Adrenal gland (tissue), 12 donors: ENCODE measurements around the gene FILIP1. TPM values are rescaled to one million over a fixed set of nuclear protein-coding genes. Genes with fewer than 3 reads are reported as not detected.

Source experiments
- DNase-seq, 7 donors: peaks; one replicate each; pipeline ENCODE4 v3.0.0-alpha.2; 2019 to 2020
- H3K27ac ChIP-seq, 5 donors: fragments of 200-600 bp; sonication (generic) in 4 of 5; 1 replicate in 3 of 5; 2 replicates in 2 of 5; pipeline versions ENCODE4 v1.5.1 to v1.8.0; 2016 to 2020; ENCODE audit warnings: mild to moderate bottlenecking in 1 of 5
- H3K27me3 ChIP-seq: fragments of 200-600 bp; 2 replicates; pipeline ENCODE4 v1.8.0; 2021
- H3K36me3 ChIP-seq, 2 donors: fragments of 200-600 bp; replicated peaks in 1 of 2; 1 replicate in 1 of 2; 2 replicates in 1 of 2; pipeline versions ENCODE4 v1.5.1 to v1.8.0; 2018 to 2022
- H3K4me1 ChIP-seq, 2 donors: fragments of 200-600 bp; replicated peaks in 1 of 2; 1 replicate in 1 of 2; 2 replicates in 1 of 2; pipeline versions ENCODE4 v1.5.1 to v1.8.0; 2018 to 2021
- H3K4me3 ChIP-seq, 4 donors: fragments of 200-600 bp; sonication (generic) in 3 of 4; one replicate each; pipeline ENCODE4 v1.5.1; 2016 to 2018
- H3K9me3 ChIP-seq, 3 donors: fragments of 200-600 bp; sonication (generic) in 1 of 3; replicated peaks in 1 of 3; 1 replicate in 2 of 3; 2 replicates in 1 of 3; pipeline versions ENCODE4 v1.5.1 to v1.8.0; 2016 to 2021
- POLR2A ChIP-seq, 2 donors: fragments of 450-650 bp; IDR thresholded peaks; one replicate each; pipeline ENCODE4 v1.6.1; 2017; ENCODE audit warnings: antibody characterized with exemption in 2 of 2, mild to moderate bottlenecking in 2 of 2, moderate library complexity in 1 of 2
- WGBS, 4 donors: extraction: QIAGEN DNeasy Blood & Tissue Kit in 2 of 4; methylation state at CpG; one replicate each; pipeline versions ENCODE4 v1.1.5 to v1.1.7; 2013 to 2017; 5-methylcytosine and 5-hydroxymethylcytosine counted together
- intact Hi-C, 2 donors: fragments of 100-400 bp; cut with DNase I; formaldehyde crosslinking; loops; one replicate each; pipeline versions ENCODE4 v1.14.1 to v1.15.0; 2022 to 2023
- polyA plus RNA-seq, 3 donors: library from polyadenylated mRNA; stranded (reverse); fragments of 200-250 nt in 2 of 3; fragments of 350-450 nt in 1 of 3; fragmentation: Illumina TruSeq in 1 of 3; extraction: RNeasy Lipid Tissue Mini Kit (QIAGEN cat#74804) in 1 of 3; gene quantifications; one replicate each; pipeline ENCODE4 v1.2.3, GENCODE V29; 2013 to 2014
- total RNA-seq, 9 donors: library from RNA; depleted of rRNA in 4 of 9; stranded (reverse); fragments of >200 nt in 4 of 9; fragments of 120-200 nt in 1 of 9; fragmentation: NEBNext Ultra II Directional in 1 of 9; extraction: Animal tissue kit (Norgen Biotek cat#: 25700) in 1 of 9; gene quantifications; one replicate each; pipeline versions ENCODE4 v1.1.0 to v1.2.4, GENCODE V29; 2013 to 2023
- TF ChIP-seq, protein P1 (sequence below), 6 experiments: fragments of 450-650 bp in 4 of 6; fragments of 200-600 bp in 2 of 6; sonication (generic) in 1 of 6; IDR thresholded peaks; 1 replicate in 5 of 6; 2 replicates in 1 of 6; pipeline versions ENCODE4 v1.5.1 to v1.8.0; 2016 to 2021; ENCODE audit warnings: antibody characterized with exemption in 6 of 6, mild to moderate bottlenecking in 2 of 6, moderate library complexity in 1 of 6
- donor health status: healthy with polysubstance abuse.
- donor health status: Bipolar disorder and iron deficiency.
- donor health status: DM: yes; HTN: yes; CAD: no.
- donor health status: DM: no; HTN: no; CAD: no.
- donor health status: DM: no; HTN: no; CAD: no.
- donor health status: DM: yes; HTN: yes; CAD: no.

Gene FILIP1
- total and polyA plus RNA-seq, 12 donors, result 0.94 to 8.0 (median 2.3) TPM

DNA sequence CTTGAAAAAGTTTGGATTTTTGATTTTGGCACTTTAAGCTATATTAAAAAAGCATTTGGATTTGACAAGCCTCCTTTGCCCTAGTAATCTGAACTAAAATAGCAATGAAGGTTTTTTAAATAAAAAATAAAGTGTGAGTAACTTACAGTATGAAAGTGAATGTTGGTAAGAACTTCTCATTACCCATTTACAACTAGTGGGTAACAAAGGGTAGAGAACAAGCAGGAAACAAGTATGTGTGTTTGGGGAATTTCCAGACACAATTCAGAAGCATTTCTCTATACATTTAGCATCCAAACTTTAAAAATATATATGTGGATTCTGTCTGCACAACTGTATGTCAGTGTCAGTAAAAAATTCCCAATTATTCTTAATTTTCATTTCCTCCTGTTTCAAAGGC, 211.9 kb downstream of the FILIP1 start:
- H3K27ac ChIP-seq, result no peak overlapping the region
- intact Hi-C loops, result no loop called here
- no peak overlapping the region for H3K4me3 ChIP-seq
- no peak for TF ChIP-seq POLR2A (IDR thresholded peaks at IDR 0.05)
- TF ChIP-seq, protein P1, sequence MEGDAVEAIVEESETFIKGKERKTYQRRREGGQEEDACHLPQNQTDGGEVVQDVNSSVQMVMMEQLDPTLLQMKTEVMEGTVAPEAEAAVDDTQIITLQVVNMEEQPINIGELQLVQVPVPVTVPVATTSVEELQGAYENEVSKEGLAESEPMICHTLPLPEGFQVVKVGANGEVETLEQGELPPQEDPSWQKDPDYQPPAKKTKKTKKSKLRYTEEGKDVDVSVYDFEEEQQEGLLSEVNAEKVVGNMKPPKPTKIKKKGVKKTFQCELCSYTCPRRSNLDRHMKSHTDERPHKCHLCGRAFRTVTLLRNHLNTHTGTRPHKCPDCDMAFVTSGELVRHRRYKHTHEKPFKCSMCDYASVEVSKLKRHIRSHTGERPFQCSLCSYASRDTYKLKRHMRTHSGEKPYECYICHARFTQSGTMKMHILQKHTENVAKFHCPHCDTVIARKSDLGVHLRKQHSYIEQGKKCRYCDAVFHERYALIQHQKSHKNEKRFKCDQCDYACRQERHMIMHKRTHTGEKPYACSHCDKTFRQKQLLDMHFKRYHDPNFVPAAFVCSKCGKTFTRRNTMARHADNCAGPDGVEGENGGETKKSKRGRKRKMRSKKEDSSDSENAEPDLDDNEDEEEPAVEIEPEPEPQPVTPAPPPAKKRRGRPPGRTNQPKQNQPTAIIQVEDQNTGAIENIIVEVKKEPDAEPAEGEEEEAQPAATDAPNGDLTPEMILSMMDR (IDR thresholded peaks at IDR 0.05), result no peak
- H3K9me3 ChIP-seq, result no peaks in the 10 kb centered on the region
- no peak for DNase-seq
- H3K36me3 ChIP-seq, result no peaks in the 10 kb centered on the region
- H3K4me1 ChIP-seq, result peaks cover 21 to 72% of the 10 kb centered on the region in 2 donors
- no peaks in the 10 kb centered on the region for H3K27me3 ChIP-seq

DNA sequence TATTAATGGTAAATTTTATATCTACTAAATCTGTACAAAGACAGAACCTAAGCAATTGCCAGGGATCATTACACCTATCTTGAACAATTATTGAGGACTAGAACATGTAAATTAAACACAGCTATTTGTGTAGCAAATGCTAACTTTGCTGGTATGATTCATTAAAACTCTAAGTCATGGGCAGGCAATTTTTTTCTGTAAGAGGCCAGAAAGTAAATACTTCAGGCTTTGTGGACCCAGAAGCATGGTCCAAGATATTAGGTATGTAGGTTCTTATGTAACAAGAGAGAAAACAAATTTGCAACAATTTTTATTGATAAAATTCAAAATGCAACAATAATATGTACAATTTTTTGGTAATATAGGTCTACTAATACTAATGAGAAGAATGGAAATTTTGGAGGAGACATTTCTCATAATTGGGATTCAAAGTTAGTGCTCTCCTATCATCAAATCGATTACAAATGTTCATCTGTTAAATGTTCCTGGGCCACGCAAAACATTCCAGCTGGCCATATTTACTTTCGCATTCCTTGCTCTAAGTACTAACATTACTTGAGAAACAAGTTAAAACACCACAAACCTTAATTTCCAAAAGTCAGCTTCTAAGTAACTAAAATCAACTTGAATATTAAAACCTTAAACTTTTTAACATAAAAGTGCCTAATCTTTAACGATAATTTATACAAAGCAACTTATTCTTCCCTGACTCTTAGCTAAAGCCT, 213.3 kb downstream of the FILIP1 start:
- no peak overlapping the region for H3K4me3 ChIP-seq
- 84 to 90% (median 87%) methylated on average over 4 of the region's 4 CpGs for WGBS, 4 donors
- intact Hi-C loops, result no loop called here

DNA sequence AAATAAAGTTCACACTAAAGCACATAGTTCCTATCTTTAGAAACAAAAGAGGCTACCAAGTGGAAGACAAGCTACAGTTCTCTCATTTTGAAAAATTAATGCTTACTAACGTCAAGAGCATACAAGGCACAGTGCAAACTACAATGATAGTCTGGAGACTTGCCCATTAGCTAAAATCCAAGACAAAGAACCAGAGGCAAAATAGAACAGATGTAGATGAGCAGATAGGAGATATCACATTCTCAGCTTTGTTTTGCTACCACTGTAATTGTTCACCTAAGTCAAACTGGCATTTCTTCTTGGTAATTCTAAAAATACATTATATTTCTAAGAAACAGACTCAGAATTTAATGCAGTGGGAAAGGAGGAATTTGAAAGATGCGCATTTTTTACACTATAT, 214.2 kb downstream of the FILIP1 start:
- TF ChIP-seq, protein P1 (IDR thresholded peaks at IDR 0.05), result no peak
- no peak for TF ChIP-seq POLR2A (IDR thresholded peaks at IDR 0.05)
- Histone ChIP-seq H3K36me3 (no peaks in the 10 kb centered on the region), H3K9me3 (no peaks in the 10 kb centered on the region), H3K27me3 (no peaks in the 10 kb centered on the region), H3K27ac (no peak overlapping the region), H3K4me3 (no peak overlapping the region), H3K4me1 (peaks cover 21 to 72% of the 10 kb centered on the region in 2 donors)
- DNase-seq, result no peak
- WGBS, 4 donors, result 61 to 69% (median 65%) methylated on average over 2 of the region's 2 CpGs
- intact Hi-C loops, result no loop called here

More for the DNA sequence above, 213.3 kb downstream of the FILIP1 start:
- DNase-seq, result no peak
- Histone ChIP-seq H3K27ac (no peak overlapping the region), H3K36me3 (no peaks in the 10 kb centered on the region), H3K9me3 (no peaks in the 10 kb centered on the region), H3K27me3 (no peaks in the 10 kb centered on the region), H3K4me1 (peaks cover 21 to 68% of the 10 kb centered on the region in 2 donors)
- TF ChIP-seq, protein P1 (IDR thresholded peaks at IDR 0.05), result no peak
- no peak for TF ChIP-seq POLR2A (IDR thresholded peaks at IDR 0.05)

DNA sequence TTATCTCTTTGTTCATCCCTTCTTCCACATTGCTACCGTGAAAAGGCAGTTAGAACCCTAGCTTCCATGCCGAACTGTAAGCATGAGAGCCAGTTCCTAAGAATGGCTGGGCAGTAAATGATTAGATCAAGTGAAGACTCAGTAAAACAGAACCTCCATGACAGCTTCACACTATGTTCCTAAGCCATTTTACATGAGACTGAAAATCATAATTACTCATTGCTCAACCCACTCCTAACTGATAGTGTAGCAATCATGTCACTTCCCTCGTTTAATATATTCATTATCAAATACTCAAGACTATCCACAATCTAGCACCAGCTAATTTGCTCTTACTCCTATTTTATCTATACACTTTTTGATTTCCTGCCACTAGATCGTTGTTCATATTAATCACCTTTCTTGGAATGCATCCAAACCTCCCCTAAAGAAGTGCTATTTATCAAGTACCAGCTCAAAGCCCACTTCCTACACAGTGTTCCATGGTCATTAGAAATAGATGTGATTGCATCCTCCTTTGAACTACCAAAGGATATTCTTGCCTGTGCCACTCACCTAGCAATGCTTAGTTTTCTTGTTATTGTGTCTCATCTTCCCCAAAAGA, 215.0 kb downstream of the FILIP1 start:
- H3K36me3 ChIP-seq, result no peaks in the 10 kb centered on the region
- intact Hi-C loops, result no loop called here
- H3K27me3 ChIP-seq, result no peaks in the 10 kb centered on the region
- H3K4me3 ChIP-seq, result no peak overlapping the region
- peaks cover 21 to 70% of the 10 kb centered on the region in 2 donors for H3K4me1 ChIP-seq
- no peak overlapping the region for H3K27ac ChIP-seq
- 39 to 49% (median 48%) methylated on average over 4 of the region's 4 CpGs for WGBS, 4 donors
- no peak for DNase-seq
- TF ChIP-seq, protein P1 (IDR thresholded peaks at IDR 0.05), result no peak
- TF ChIP-seq POLR2A (IDR thresholded peaks at IDR 0.05), result no peak
- no peaks in the 10 kb centered on the region for H3K9me3 ChIP-seq
